CD8-positive, alpha-beta memory T cell (primary cell): ENCODE data around the gene MYO19. TPM values are rescaled to one million over a fixed set of nuclear protein-coding genes. Genes with fewer than 3 reads are reported as not detected.

Experiments
- CTCF ChIA-PET: fragments of 350-600 bp; sonication (Branson Sonifier 250); formaldehyde crosslinking; loops from one replicate; lab custom pipeline; 2021; ENCODE audit warnings: antibody characterized with exemption; lab: Charles Lee
- POLR2A ChIA-PET: fragments of 350-600 bp; sonication (Branson Sonifier 250); formaldehyde crosslinking; loops from one replicate; lab custom pipeline; 2021; ENCODE audit warnings: antibody characterized with exemption; lab: Charles Lee
- DNase-seq, 5 donors: peaks; one replicate each; pipeline versions ENCODE4 v3.0.0 to v3.0.0-alpha.2; 2020 to 2022; ENCODE audit warnings: mixed read lengths in 1 of 5
- H3K27ac ChIP-seq: one replicate; pipeline ENCODE4 v1.7.0; 2013; ENCODE audit warnings: low read depth, mild to moderate bottlenecking, low read length, moderate library complexity
- H3K27me3 ChIP-seq: 2 replicates; pipeline ENCODE4 v1.7.0; 2013; ENCODE audit warnings: low read length, mild to moderate bottlenecking; ENCODE audit not compliant: insufficient read depth, poor library complexity, severe bottlenecking
- H3K36me3 ChIP-seq: 2 replicates; pipeline ENCODE4 v1.7.0; 2013; ENCODE audit warnings: mild to moderate bottlenecking, low read length, moderate library complexity; ENCODE audit not compliant: insufficient read depth
- H3K4me1 ChIP-seq: 2 replicates; pipeline ENCODE4 v1.7.0; 2013; ENCODE audit warnings: mild to moderate bottlenecking, low read length, moderate library complexity; ENCODE audit not compliant: insufficient read depth
- H3K4me3 ChIP-seq: 2 replicates; pipeline ENCODE4 v1.7.0; 2013; ENCODE audit warnings: mild to moderate bottlenecking, low read length
- H3K9me3 ChIP-seq: 2 replicates; pipeline ENCODE4 v1.7.0; 2013; ENCODE audit warnings: mild to moderate bottlenecking, low read length
- H3K27ac Mint-ChIP-seq, 8 donors: one replicate each; pipeline ENCODE4 v1.8.0; 2020 to 2021; ENCODE audit warnings: mixed read lengths in 8 of 8, mild to moderate bottlenecking in 6 of 8, inconsistent platforms in 3 of 8, moderate library complexity in 3 of 8
- H3K27me3 Mint-ChIP-seq, 2 donors: one replicate each; pipeline ENCODE4 v1.8.0; 2020 to 2021; ENCODE audit warnings: mixed read lengths in 2 of 2, mild to moderate bottlenecking in 1 of 2, moderate library complexity in 1 of 2
- H3K36me3 Mint-ChIP-seq, 3 donors: one replicate each; pipeline ENCODE4 v1.8.0; 2020 to 2021; ENCODE audit warnings: mixed read lengths in 3 of 3, inconsistent platforms in 1 of 3, mild to moderate bottlenecking in 1 of 3
- H3K4me1 Mint-ChIP-seq, 3 donors: one replicate each; pipeline ENCODE4 v1.8.0; 2020 to 2021; ENCODE audit warnings: mixed read lengths in 3 of 3, inconsistent platforms in 1 of 3, mild to moderate bottlenecking in 1 of 3
- H3K4me3 Mint-ChIP-seq, 7 donors: one replicate each; pipeline ENCODE4 v1.8.0; 2020 to 2021; ENCODE audit warnings: mixed read lengths in 7 of 7, mild to moderate bottlenecking in 6 of 7, moderate library complexity in 4 of 7, inconsistent platforms in 2 of 7
- H3K9me3 Mint-ChIP-seq, 5 donors: one replicate each; pipeline ENCODE4 v1.8.0; 2020 to 2022; ENCODE audit warnings: mixed read lengths in 5 of 5, mild to moderate bottlenecking in 3 of 5, moderate library complexity in 2 of 5, inconsistent platforms in 1 of 5
- polyA plus RNA-seq: library from polyadenylated mRNA; unstranded; fragments of 300-500 nt; fragmentation: Illumina TruSeq; gene quantifications from one replicate; pipeline ENCODE4 v1.2.3, GENCODE V29; 2021
- total RNA-seq, 2 experiments: library from RNA; stranded (reverse); gene quantifications; one replicate each; pipeline ENCODE4 v1.2.3, GENCODE V29; 2021

Gene MYO19
- total and polyA plus RNA-seq, 3 experiments from 2014 or later, result 5.0 to 138 (median 133) TPM

- POLR2A ChIA-PET, result no interaction called here
- H3K4me1 Mint-ChIP-seq, result peaks cover 8 to 12% (median 9%) of the 10 kb centered on the region in 3 donors
- CTCF ChIA-PET, result no interaction called here
Observed at GRCh38 chr17:36527621-36528250, 6.9 kb downstream of the MYO19 start.

GRCh38 chr17:36525888-36526287 is 8.8 kb downstream of the MYO19 start:
- H3K36me3 Mint-ChIP-seq, result peaks cover 0 to 59% (median 9%) of the 10 kb centered on the region in 3 donors
- ChIA-PET CTCF (no interaction called here), POLR2A (no interaction called here)
- no peak for DNase-seq
- Histone ChIP-seq H3K27ac (no peak overlapping the region), H3K27me3 (no peaks in the 10 kb centered on the region), H3K36me3 (peaks cover 9% of the 10 kb centered on the region), H3K4me1 (no peaks in the 10 kb centered on the region), H3K9me3 (no peaks in the 10 kb centered on the region), H3K4me3 (no peak overlapping the region)
- no peak overlapping the region for H3K4me3 Mint-ChIP-seq
- no peak overlapping the region for H3K27ac Mint-ChIP-seq
- no peaks in the 10 kb centered on the region for H3K27me3 Mint-ChIP-seq
- H3K9me3 Mint-ChIP-seq, result no peaks in the 10 kb centered on the region
- peaks cover 8 to 12% (median 8%) of the 10 kb centered on the region in 3 donors for H3K4me1 Mint-ChIP-seq

More at GRCh38 chr17:36527621-36528250, 6.9 kb downstream of the MYO19 start:
- Mint-ChIP-seq H3K27me3 (no peaks in the 10 kb centered on the region), H3K36me3 (peaks cover 0 to 60% (median 11%) of the 10 kb centered on the region in 3 donors), H3K27ac (peak overlapping the region in 1 of 8 donors; percentile 8), H3K4me3 (no peak overlapping the region), H3K9me3 (no peaks in the 10 kb centered on the region)
- Histone ChIP-seq H3K36me3 (peaks cover 9% of the 10 kb centered on the region), H3K27me3 (no peaks in the 10 kb centered on the region), H3K9me3 (no peaks in the 10 kb centered on the region), H3K4me3 (no peak overlapping the region), H3K4me1 (no peaks in the 10 kb centered on the region), H3K27ac (no peak overlapping the region)
- DNase-seq, result no peak

- H3K4me1 Mint-ChIP-seq, result peaks cover 8 to 12% (median 8%) of the 10 kb centered on the region in 3 donors
- no peak overlapping the region for H3K4me3 Mint-ChIP-seq
- Histone ChIP-seq H3K4me1 (no peaks in the 10 kb centered on the region), H3K27ac (no peak overlapping the region), H3K36me3 (peaks cover 9% of the 10 kb centered on the region), H3K27me3 (no peaks in the 10 kb centered on the region), H3K9me3 (no peaks in the 10 kb centered on the region), H3K4me3 (no peak overlapping the region)
- DNase-seq, result no peak
- CTCF ChIA-PET, result interaction anchor here (2.9 kb wide), 1 partner anchor 9 kb away, joined by 13 read pairs; the partner anchor contains the start of genes MYO19 and PIGW
- peaks cover 7 to 64% (median 15%) of the 10 kb centered on the region in 3 donors for H3K36me3 Mint-ChIP-seq
- H3K27me3 Mint-ChIP-seq, result no peaks in the 10 kb centered on the region
- POLR2A ChIA-PET, result no interaction called here
- peak overlapping the region in 1 of 8 donors; percentile 51 for H3K27ac Mint-ChIP-seq
- H3K9me3 Mint-ChIP-seq, result no peaks in the 10 kb centered on the region
Observed at GRCh38 chr17:36525113-36525512, 9.6 kb downstream of the MYO19 start.

- H3K27ac ChIP-seq, result no peak overlapping the region
- H3K4me1 ChIP-seq, result no peaks in the 10 kb centered on the region
- no peak for DNase-seq
- Mint-ChIP-seq H3K4me3 (no peak overlapping the region), H3K27ac (peak overlapping the region in 3 of 8 donors; percentile 47 to 64 (median 52)), H3K27me3 (no peaks in the 10 kb centered on the region), H3K9me3 (no peaks in the 10 kb centered on the region), H3K36me3 (peaks cover 7 to 65% (median 15%) of the 10 kb centered on the region in 3 donors), H3K4me1 (peaks cover 8 to 12% (median 8%) of the 10 kb centered on the region in 3 donors)
- H3K36me3 ChIP-seq, result peaks cover 9% of the 10 kb centered on the region
- no peaks in the 10 kb centered on the region for H3K9me3 ChIP-seq
- ChIA-PET CTCF (interaction anchor here (1.1 to 2.9 kb wide), 2 partner anchors 10 to 41 kb away, joined by 4 to 13 read pairs; partner anchors contain the start of genes MYO19 and PIGW), POLR2A (no interaction called here)
- no peaks in the 10 kb centered on the region for H3K27me3 ChIP-seq
- no peak overlapping the region for H3K4me3 ChIP-seq
Observed at GRCh38 chr17:36524428-36524876, 10.2 kb downstream of the MYO19 start.

- Mint-ChIP-seq H3K4me1 (peaks cover 8 to 12% (median 8%) of the 10 kb centered on the region in 3 donors), H3K27ac (no peak overlapping the region), H3K9me3 (no peaks in the 10 kb centered on the region), H3K36me3 (peaks cover 7 to 67% (median 15%) of the 10 kb centered on the region in 3 donors), H3K27me3 (no peaks in the 10 kb centered on the region), H3K4me3 (no peak overlapping the region)
- Histone ChIP-seq H3K36me3 (peaks cover 9% of the 10 kb centered on the region), H3K4me3 (no peak overlapping the region), H3K4me1 (no peaks in the 10 kb centered on the region), H3K9me3 (no peaks in the 10 kb centered on the region), H3K27ac (no peak overlapping the region), H3K27me3 (no peaks in the 10 kb centered on the region)
- CTCF ChIA-PET, result interaction anchor here (2.9 kb wide), 1 partner anchor 11 kb away, joined by 13 read pairs; the partner anchor contains the start of genes MYO19 and PIGW
- POLR2A ChIA-PET, result no interaction called here
- no peak for DNase-seq
Observed at GRCh38 chr17:36523113-36523512, 11.6 kb downstream of the MYO19 start.

GRCh38 chr17:36515837-36516236 is 18.8 kb downstream of the MYO19 start:
- H3K36me3 ChIP-seq, result peaks cover 4% of the 10 kb centered on the region
- H3K9me3 Mint-ChIP-seq, result no peaks in the 10 kb centered on the region
- ChIA-PET CTCF (interaction anchor here (0.9 kb wide), 1 partner anchor 87 kb away, joined by 3 read pairs; no protein-coding TSS in a partner anchor), POLR2A (interaction anchor here (0.5 to 0.6 kb wide), 2 partner anchors 91 to 399 kb away, joined by 3 read pairs; no protein-coding TSS in a partner anchor)
- H3K4me3 Mint-ChIP-seq, result no peak overlapping the region
- no peaks in the 10 kb centered on the region for H3K9me3 ChIP-seq
- no peak for DNase-seq
- H3K27ac ChIP-seq, result no peak overlapping the region
- H3K36me3 Mint-ChIP-seq, result peaks cover 7 to 67% (median 12%) of the 10 kb centered on the region in 3 donors
- no peaks in the 10 kb centered on the region for H3K4me1 Mint-ChIP-seq
- H3K27me3 ChIP-seq, result no peaks in the 10 kb centered on the region
- H3K4me1 ChIP-seq, result no peaks in the 10 kb centered on the region
- peaks cover 0 to 1% of the 10 kb centered on the region in 2 donors for H3K27me3 Mint-ChIP-seq
- H3K4me3 ChIP-seq, result no peak overlapping the region
- H3K27ac Mint-ChIP-seq, result no peak overlapping the region

- POLR2A ChIA-PET, result no interaction called here
- no peak overlapping the region for H3K27ac ChIP-seq
- H3K4me1 ChIP-seq, result no peaks in the 10 kb centered on the region
- H3K4me3 ChIP-seq, result no peak overlapping the region
- Mint-ChIP-seq H3K9me3 (no peaks in the 10 kb centered on the region), H3K27me3 (peaks cover 0 to 1% of the 10 kb centered on the region in 2 donors), H3K36me3 (peaks cover 0 to 65% (median 10%) of the 10 kb centered on the region in 3 donors), H3K27ac (peak overlapping the region in 1 of 8 donors; percentile 72), H3K4me3 (no peak overlapping the region), H3K4me1 (no peaks in the 10 kb centered on the region)
- no peaks in the 10 kb centered on the region for H3K9me3 ChIP-seq
- DNase-seq, result no peak
- CTCF ChIA-PET, result no interaction called here
- no peaks in the 10 kb centered on the region for H3K27me3 ChIP-seq
- H3K36me3 ChIP-seq, result peaks cover 4% of the 10 kb centered on the region
Observed at GRCh38 chr17:36514856-36515255, 19.8 kb downstream of the MYO19 start.

GRCh38 chr17:36512641-36513040 is 22.0 kb downstream of the MYO19 start:
- Histone ChIP-seq H3K4me1 (no peaks in the 10 kb centered on the region), H3K27me3 (no peaks in the 10 kb centered on the region), H3K4me3 (no peak overlapping the region), H3K9me3 (no peaks in the 10 kb centered on the region), H3K27ac (no peak overlapping the region), H3K36me3 (peaks cover 4% of the 10 kb centered on the region)
- no peak for DNase-seq
- no peaks in the 10 kb centered on the region for H3K4me1 Mint-ChIP-seq
- peaks cover 0 to 68% (median 15%) of the 10 kb centered on the region in 3 donors for H3K36me3 Mint-ChIP-seq
- no peaks in the 10 kb centered on the region for H3K9me3 Mint-ChIP-seq
- no peak overlapping the region for H3K4me3 Mint-ChIP-seq
- H3K27ac Mint-ChIP-seq, result peak overlapping the region in 1 of 8 donors; percentile 33
- H3K27me3 Mint-ChIP-seq, result peaks cover 0 to 1% of the 10 kb centered on the region in 2 donors
- POLR2A ChIA-PET, result no interaction called here
- CTCF ChIA-PET, result no interaction called here
